Trophoblast cell (in vitro differentiated cells and primary cell): Measurements from ENCODE around the gene ARHGAP6.

ENCODE experiments used
- DNase-seq, 2 donors: peaks; one replicate each; pipeline ENCODE4 v3.0.0-alpha.2; 2016
- H2AFZ ChIP-seq: 2 replicates; pipeline ENCODE4 v1.6.1; 2013; ENCODE audit warnings: low read length, moderate library complexity, mild to moderate bottlenecking; ENCODE audit not compliant: insufficient read depth, poor library complexity
- H2AK5ac ChIP-seq: 2 replicates; pipeline ENCODE4 v1.6.1; 2013; ENCODE audit warnings: mild to moderate bottlenecking, low read length
- H2BK120ac ChIP-seq: 2 replicates; pipeline ENCODE4 v1.6.1; 2013; ENCODE audit warnings: low read length, mild to moderate bottlenecking, moderate library complexity; ENCODE audit not compliant: insufficient read depth, poor library complexity
- H2BK12ac ChIP-seq: 2 replicates; pipeline ENCODE4 v1.6.1; 2013; ENCODE audit warnings: mild to moderate bottlenecking, low read length, moderate library complexity
- H2BK5ac ChIP-seq: 2 replicates; pipeline ENCODE4 v1.6.1; 2013; ENCODE audit warnings: low read length, low read depth, moderate library complexity, mild to moderate bottlenecking; ENCODE audit not compliant: poor library complexity
- H3K14ac ChIP-seq: 2 replicates; pipeline ENCODE4 v1.6.1; 2013; ENCODE audit warnings: mild to moderate bottlenecking, low read length
- H3K18ac ChIP-seq: 2 replicates; pipeline ENCODE4 v1.6.1; 2013; ENCODE audit warnings: mild to moderate bottlenecking, low read length
- H3K23ac ChIP-seq: 2 replicates; pipeline ENCODE4 v1.6.1; 2013; ENCODE audit warnings: low read length
- H3K27ac ChIP-seq: 2 replicates; pipeline ENCODE4 v1.5.1; 2013; ENCODE audit warnings: low read depth, mild to moderate bottlenecking, inconsistent platforms, low read length, moderate library complexity
- H3K27me3 ChIP-seq: 2 replicates; pipeline ENCODE4 v1.6.1; 2013; ENCODE audit warnings: inconsistent platforms, mild to moderate bottlenecking, low read length, moderate library complexity; ENCODE audit not compliant: insufficient read depth
- H3K36me3 ChIP-seq, 2 experiments: 1 replicate in 1 of 2; 2 replicates in 1 of 2; pipeline ENCODE4 v1.6.1; 2013; ENCODE audit warnings: low read length in 2 of 2, mild to moderate bottlenecking in 2 of 2, moderate library complexity in 1 of 2; ENCODE audit not compliant: insufficient read depth in 2 of 2, control insufficient read depth in 1 of 2
- H3K4ac ChIP-seq: 2 replicates; pipeline ENCODE4 v1.6.1; 2013; ENCODE audit warnings: low read depth, mild to moderate bottlenecking, low read length, moderate library complexity
- H3K4me1 ChIP-seq, 2 experiments: 1 replicate in 1 of 2; 2 replicates in 1 of 2; pipeline ENCODE4 v1.6.1; 2013; ENCODE audit warnings: low read length in 2 of 2, mild to moderate bottlenecking in 2 of 2, moderate library complexity in 1 of 2; ENCODE audit not compliant: insufficient read depth in 2 of 2, control insufficient read depth in 1 of 2
- H3K4me2 ChIP-seq: 2 replicates; pipeline ENCODE4 v1.6.1; 2013; ENCODE audit warnings: inconsistent platforms, mild to moderate bottlenecking, low read length, moderate library complexity
- H3K4me3 ChIP-seq: 2 replicates; pipeline ENCODE4 v1.5.1; 2013; ENCODE audit warnings: mild to moderate bottlenecking, low read depth, low read length, inconsistent platforms
- H3K79me1 ChIP-seq: one replicate; pipeline ENCODE4 v1.6.1; 2013; ENCODE audit warnings: low read length
- H3K79me2 ChIP-seq: 2 replicates; pipeline ENCODE4 v1.6.1; 2013; ENCODE audit warnings: low read length, mild to moderate bottlenecking; ENCODE audit not compliant: control insufficient read depth, insufficient read depth, poor library complexity
- H3K9ac ChIP-seq: 2 replicates; pipeline ENCODE4 v1.6.1; 2013; ENCODE audit warnings: mild to moderate bottlenecking, low read length
- H3K9me3 ChIP-seq: 2 replicates; pipeline ENCODE4 v1.6.1; 2013; ENCODE audit warnings: low read depth, mild to moderate bottlenecking, control low read depth, inconsistent platforms, low read length; ENCODE audit not compliant: insufficient read depth
- H4K12ac ChIP-seq: 2 replicates; pipeline ENCODE4 v1.6.1; 2013; ENCODE audit warnings: low read depth, mild to moderate bottlenecking, low read length, moderate library complexity
- H4K8ac ChIP-seq: 2 replicates; pipeline ENCODE4 v1.6.1; 2013; ENCODE audit warnings: low read depth, mild to moderate bottlenecking, low read length, moderate library complexity
- H4K91ac ChIP-seq: one replicate; pipeline ENCODE4 v1.6.1; 2013; ENCODE audit warnings: low read depth, mild to moderate bottlenecking, low read length, moderate library complexity
- WGBS: extraction: QIAGEN DNeasy Blood & Tissue Kit; methylation state at CpG from one replicate; pipeline ENCODE4 v1.1.7; 2013; ENCODE audit warnings: missing lambda C conversion rate; ENCODE audit not compliant: insufficient read length, insufficient coverage; ENCODE audit errors: extremely low coverage; 5-methylcytosine and 5-hydroxymethylcytosine counted together

Gene ARHGAP6

GRCh38 chrX:11555759-11556158 is 110.0 kb downstream of the ARHGAP6 start:
- H3K23ac ChIP-seq: no peak overlapping the region
- no peak overlapping the region for H2BK12ac ChIP-seq
- no peak overlapping the region for H2BK120ac ChIP-seq
- H3K27me3 ChIP-seq: no peaks in the 10 kb centered on the region
- no peak overlapping the region for H3K4me3 ChIP-seq
- no peak overlapping the region for H3K9ac ChIP-seq
- no peak overlapping the region for H3K4me2 ChIP-seq
- no peaks in the 10 kb centered on the region for H3K4me1 ChIP-seq
- H3K27ac ChIP-seq: no peak overlapping the region
- H3K4ac ChIP-seq: no peak overlapping the region
- H3K79me2 ChIP-seq: no peaks in the 10 kb centered on the region
- no peak overlapping the region for H4K91ac ChIP-seq
- H3K14ac ChIP-seq: no peak overlapping the region
- no peak overlapping the region for H2AK5ac ChIP-seq
- no peak overlapping the region for H2AFZ ChIP-seq
- no peaks in the 10 kb centered on the region for H3K79me1 ChIP-seq
- no peaks in the 10 kb centered on the region for H3K36me3 ChIP-seq
- DNase-seq: peak in 1 of 2 donors; percentile 13
- H4K12ac ChIP-seq: no peak overlapping the region
- H3K9me3 ChIP-seq: no peaks in the 10 kb centered on the region
- WGBS: no CpG with 5 or more reads among the region's 5 CpGs
- no peak overlapping the region for H4K8ac ChIP-seq
- H2BK5ac ChIP-seq: no peak overlapping the region
- H3K18ac ChIP-seq: no peak overlapping the region

GRCh38 chrX:11553594-11553993 is 112.1 kb downstream of the ARHGAP6 start:
- H3K4ac ChIP-seq: no peak overlapping the region
- no peak overlapping the region for H2BK5ac ChIP-seq
- H3K4me2 ChIP-seq: no peak overlapping the region
- no peak overlapping the region for H3K4me3 ChIP-seq
- H3K27ac ChIP-seq: no peak overlapping the region
- no peak overlapping the region for H4K8ac ChIP-seq
- no peak overlapping the region for H3K14ac ChIP-seq
- no peak overlapping the region for H2AK5ac ChIP-seq
- H2BK12ac ChIP-seq: no peak overlapping the region
- DNase-seq: no peak
- H4K12ac ChIP-seq: no peak overlapping the region
- no peaks in the 10 kb centered on the region for H3K9me3 ChIP-seq
- H3K23ac ChIP-seq: no peak overlapping the region
- H3K79me2 ChIP-seq: no peaks in the 10 kb centered on the region
- no peak overlapping the region for H2AFZ ChIP-seq
- no peak overlapping the region for H2BK120ac ChIP-seq
- no peaks in the 10 kb centered on the region for H3K79me1 ChIP-seq
- H3K27me3 ChIP-seq: no peaks in the 10 kb centered on the region
- H3K18ac ChIP-seq: no peak overlapping the region
- no peaks in the 10 kb centered on the region for H3K36me3 ChIP-seq
- no peak overlapping the region for H4K91ac ChIP-seq
- WGBS: no CpG with 5 or more reads among the region's 1 CpG
- no peak overlapping the region for H3K9ac ChIP-seq
- H3K4me1 ChIP-seq: no peaks in the 10 kb centered on the region

- no CpG with 5 or more reads among the region's 1 CpG for WGBS
- no peaks in the 10 kb centered on the region for H3K79me1 ChIP-seq
- DNase-seq: no peak
These were observed 114.6 kb downstream of the ARHGAP6 start for GRCh38 chrX:11551151-11551550.

GRCh38 chrX:11546917-11547316 is 118.8 kb downstream of the ARHGAP6 start:
- no peak overlapping the region for H4K12ac ChIP-seq
- H3K4me1 ChIP-seq: no peaks in the 10 kb centered on the region
- no peak overlapping the region for H3K18ac ChIP-seq
- H2BK12ac ChIP-seq: no peak overlapping the region
- H2AK5ac ChIP-seq: no peak overlapping the region
- H3K36me3 ChIP-seq: no peaks in the 10 kb centered on the region
- H3K79me2 ChIP-seq: no peaks in the 10 kb centered on the region
- no peaks in the 10 kb centered on the region for H3K9me3 ChIP-seq
- H3K4me2 ChIP-seq: no peak overlapping the region
- H3K9ac ChIP-seq: no peak overlapping the region
- no peak for DNase-seq
- no peak overlapping the region for H3K14ac ChIP-seq
- no peaks in the 10 kb centered on the region for H3K79me1 ChIP-seq
- H3K4me3 ChIP-seq: no peak overlapping the region
- H4K8ac ChIP-seq: no peak overlapping the region
- H3K27ac ChIP-seq: no peak overlapping the region
- no peak overlapping the region for H4K91ac ChIP-seq
- H3K23ac ChIP-seq: no peak overlapping the region
- H2BK120ac ChIP-seq: no peak overlapping the region
- H3K4ac ChIP-seq: no peak overlapping the region
- H2BK5ac ChIP-seq: no peak overlapping the region
- no peaks in the 10 kb centered on the region for H3K27me3 ChIP-seq
- no CpG with 5 or more reads among the region's 2 CpGs for WGBS
- H2AFZ ChIP-seq: no peak overlapping the region

More at GRCh38 chrX:11551151-11551550, 114.6 kb downstream of the ARHGAP6 start:
- Histone ChIP-seq H2BK5ac (no peak overlapping the region), H2BK120ac (no peak overlapping the region), H3K4me2 (no peak overlapping the region), H4K12ac (no peak overlapping the region), H4K91ac (no peak overlapping the region), H3K27me3 (no peaks in the 10 kb centered on the region), H3K23ac (no peak overlapping the region), H4K8ac (no peak overlapping the region), H2AK5ac (no peak overlapping the region), H3K14ac (no peak overlapping the region), H2BK12ac (no peak overlapping the region), H3K4ac (no peak overlapping the region), H3K9ac (no peak overlapping the region), H3K9me3 (no peaks in the 10 kb centered on the region), H3K18ac (no peak overlapping the region), H2AFZ (no peak overlapping the region), H3K79me2 (no peaks in the 10 kb centered on the region), H3K4me3 (no peak overlapping the region), H3K27ac (no peak overlapping the region), H3K36me3 (no peaks in the 10 kb centered on the region), H3K4me1 (no peaks in the 10 kb centered on the region)
